GM12878 (cell line): Measurements from ENCODE around the gene TRIL. TPM values are rescaled to one million over a fixed set of nuclear protein-coding genes. Genes with fewer than 3 reads are reported as not detected.

Experiments used
- ATAC-seq: fragments of 200-7000 bp; cut with Tn5 transposase; 3 replicates; pipeline ENCODE4 v1.9.1; 2020; ENCODE audit warnings: mild to moderate bottlenecking, moderate library complexity
- BruUV-seq: library from RNA; stranded (reverse); fragments of 400-500 nt; replicated peaks from 2 replicates; lab custom pipeline; 2021; lab: Mats Ljungman, UMichigan
- CTCF ChIA-PET: fragments of 300-600 bp; sonication (Branson Sonifier 250); formaldehyde crosslinking; extraction: SDS; loops from one replicate; lab custom pipeline; 2021; ENCODE audit warnings: inconsistent platforms; lab: Yijun Ruan, JAX
- POLR2A ChIA-PET: fragments of 350-600 bp; formaldehyde crosslinking; extraction: SDS; loops from one replicate; lab custom pipeline; 2021; ENCODE audit warnings: inconsistent platforms; lab: Charles Lee
- RAD21 ChIA-PET: fragments of 300-600 bp; sonication (Branson Sonifier 250); formaldehyde crosslinking; loops from one replicate; lab custom pipeline; 2023; ENCODE audit warnings: antibody characterized with exemption; ENCODE audit not compliant: unreplicated experiment; lab: Charles Lee
- SMC1A ChIA-PET: fragments of 300-600 bp; sonication (Branson Sonifier 250); formaldehyde crosslinking; loops from one replicate; lab custom pipeline; 2023; ENCODE audit not compliant: unreplicated experiment, uncharacterized antibody; lab: Charles Lee
- DNase-seq: peaks from one replicate; pipeline ENCODE4 v3.0.0-alpha.2; 2011; ENCODE audit warnings: low read depth, low spot score
- FAIRE-seq: peaks from 3 replicates; lab custom pipeline; 2011; peaks lifted over from hg19 to GRCh38; lab: Jason Lieb, UNC
- H2AFZ ChIP-seq: 2 replicates; pipeline ENCODE4 v1.6.0; 2011; ENCODE audit warnings: low read depth, low read length, control low read depth; ENCODE audit not compliant: control insufficient read depth
- H3K27ac ChIP-seq: 2 replicates; pipeline ENCODE4 v1.5.1; 2011; ENCODE audit warnings: control low read depth; ENCODE audit not compliant: control insufficient read depth, insufficient read depth
- H3K27me3 ChIP-seq, 2 experiments: replicated peaks in 1 of 2; 2 replicates each; pipeline versions ENCODE4 v1.6.0 to v1.6.1; 2011; ENCODE audit warnings: low read length in 1 of 2; ENCODE audit not compliant: control insufficient read depth in 2 of 2, insufficient read depth in 2 of 2
- H3K36me3 ChIP-seq, 2 experiments: 2 replicates each; pipeline ENCODE4 v1.5.1; 2011; ENCODE audit warnings: low read length in 1 of 2; ENCODE audit not compliant: control insufficient read depth in 2 of 2, insufficient read depth in 2 of 2
- H3K4me1 ChIP-seq: 2 replicates; pipeline ENCODE4 v1.6.1; 2011; ENCODE audit warnings: mild to moderate bottlenecking, low read length, moderate library complexity, mixed read lengths; ENCODE audit not compliant: control insufficient read depth, insufficient read depth
- H3K4me2 ChIP-seq: 2 replicates; pipeline ENCODE4 v1.6.0; 2011; ENCODE audit warnings: control low read depth; ENCODE audit not compliant: control insufficient read depth, insufficient read depth
- H3K4me3 ChIP-seq: fragments of 200-600 bp; sonication (generic); 2 replicates; pipeline ENCODE4 v1.5.1; 2016
- H3K79me2 ChIP-seq: 2 replicates; pipeline ENCODE4 v1.6.0; 2011; ENCODE audit warnings: low read length; ENCODE audit not compliant: control insufficient read depth, insufficient read depth
- H3K9ac ChIP-seq: 2 replicates; pipeline ENCODE4 v1.8.0; 2011; ENCODE audit warnings: low read length, control low read depth, mixed read lengths; ENCODE audit not compliant: control insufficient read depth, insufficient read depth
- H3K9me3 ChIP-seq: replicated peaks from 3 replicates; pipeline ENCODE4 v1.5.1; 2011; ENCODE audit warnings: mild to moderate bottlenecking, low read length; ENCODE audit not compliant: control insufficient read depth, insufficient read depth
- H4K20me1 ChIP-seq: 2 replicates; pipeline ENCODE4 v1.6.0; 2011; ENCODE audit not compliant: control insufficient read depth, insufficient read depth
- CHD1 ChIP-seq: IDR thresholded peaks from 2 replicates; pipeline ENCODE4 v1.6.1; 2012; ENCODE audit warnings: low read depth, low read length, improper control_type of control experiment
- E2F4 ChIP-seq: IDR thresholded peaks from 2 replicates; pipeline ENCODE4 v1.6.1; 2012; ENCODE audit warnings: low read depth, low read length, improper control_type of control experiment
- FOXM1 ChIP-seq: IDR thresholded peaks from 2 replicates; pipeline ENCODE4 v1.6.1; 2012; ENCODE audit warnings: low read depth, mild to moderate bottlenecking, inconsistent platforms, low read length, moderate library complexity
- HDAC6 ChIP-seq: fragments of 200-600 bp; sonication (generic); IDR thresholded peaks from one replicate; pipeline ENCODE4 v1.8.0; 2017; ENCODE audit warnings: antibody characterized with exemption; ENCODE audit not compliant: unreplicated experiment
- IRF4 ChIP-seq: IDR thresholded peaks from 2 replicates; pipeline ENCODE4 v1.6.1; 2011; ENCODE audit warnings: low read depth, low read length
- NFYB ChIP-seq: IDR thresholded peaks from 2 replicates; pipeline ENCODE4 v1.6.1; 2011; ENCODE audit warnings: low read depth, mild to moderate bottlenecking, low read length, improper control_type of control experiment, moderate library complexity; ENCODE audit not compliant: insufficient read depth
- NR2F1 ChIP-seq: fragments of 450-650 bp; conservative IDR thresholded peaks from 2 replicates; pipeline ENCODE4 v1.6.1; 2017; ENCODE audit warnings: mild to moderate bottlenecking
- NRF1 ChIP-seq: conservative IDR thresholded peaks from 2 replicates; pipeline ENCODE4 v1.6.1; 2011; ENCODE audit warnings: mild to moderate bottlenecking, low read depth, low read length, improper control_type of control experiment
- PAX5 ChIP-seq: IDR thresholded peaks from 2 replicates; pipeline ENCODE4 v1.6.1; 2011; ENCODE audit warnings: low read depth, low read length, borderline replicate concordance
- RB1 ChIP-seq: fragments of 450-650 bp; formaldehyde crosslinking; IDR thresholded peaks from 2 replicates; pipeline ENCODE4 v1.6.1; 2017; ENCODE audit warnings: mild to moderate bottlenecking, borderline replicate concordance
- RFX5 ChIP-seq: IDR thresholded peaks from 2 replicates; pipeline ENCODE4 v1.6.1; 2011; ENCODE audit warnings: low read depth, low read length, improper control_type of control experiment
- SMARCA5 ChIP-seq: fragments of 450-650 bp; IDR thresholded peaks from 2 replicates; pipeline ENCODE4 v1.6.1; 2017; ENCODE audit warnings: mild to moderate bottlenecking
- SMC3 ChIP-seq: IDR thresholded peaks from 2 replicates; pipeline ENCODE4 v1.6.1; 2011; ENCODE audit warnings: low read length, improper control_type of control experiment, borderline replicate concordance
- SRF ChIP-seq, 2 experiments: IDR thresholded peaks; 2 replicates each; pipeline ENCODE4 v1.6.1; 2011; ENCODE audit warnings: low read depth in 2 of 2, low read length in 2 of 2, mild to moderate bottlenecking in 1 of 2, moderate library complexity in 1 of 2
- STAT1 ChIP-seq: fragments of 450-650 bp; conservative IDR thresholded peaks from 2 replicates; pipeline ENCODE4 v1.6.1; 2014; ENCODE audit warnings: antibody characterized with exemption, mild to moderate bottlenecking
- TCF12 ChIP-seq: IDR thresholded peaks from 2 replicates; pipeline ENCODE4 v1.6.1; 2011; ENCODE audit warnings: low read depth, mild to moderate bottlenecking, low read length
- ZZZ3 ChIP-seq: IDR thresholded peaks from 2 replicates; pipeline ENCODE4 v1.6.1; 2011; ENCODE audit warnings: low read depth; ENCODE audit not compliant: control insufficient read depth, insufficient read length
- WGBS: methylation state at CpG from one replicate; pipeline ENCODE4 v1.1.6; 2016; ENCODE audit warnings: low lambda C conversion rate; ENCODE audit not compliant: insufficient replicate concordance, insufficient coverage; ENCODE audit errors: missing lambda C conversion rate; 5-methylcytosine and 5-hydroxymethylcytosine counted together
- in situ Hi-C: fragments of 300-500 bp; cut with MboI; formaldehyde crosslinking; loops from 9 replicates; pipeline ENCODE4 v1.14.3; 2018; ENCODE audit warnings: mixed read lengths
- intact Hi-C: fragments of 100-400 bp; cut with micrococcal nuclease; formaldehyde crosslinking; loops from one replicate; pipeline ENCODE4 v1.14.2; 2022; ENCODE audit not compliant: unreplicated experiment
- polyA plus RNA-seq, 11 experiments: library from polyadenylated mRNA; depleted of rRNA in 4 of 11; unstranded in 6 of 11; stranded (reverse) in 5 of 11; fragments of >200 nt; fragmentation: Nextera tagmentation in 4 of 11; fragmentation: Illumina TruSeq in 1 of 11; extraction: Ambion mirVana in 4 of 11; extraction: Trizol in 1 of 11; gene quantifications; 1 replicate in 1 of 11; 2 replicates in 10 of 11; pipeline versions ENCODE4 v1.2.1 to v1.2.3, GENCODE V29; 2011 to 2016; ENCODE audit warnings: inconsistent platforms in 2 of 11, missing spikeins in 2 of 11, low read depth in 1 of 11
- total RNA-seq, 4 experiments: library from RNA; depleted of rRNA in 3 of 4; stranded (reverse); fragments of >200 nt in 3 of 4; fragmentation: Illumina TruSeq in 1 of 4; extraction: Trizol in 1 of 4; gene quantifications; 2 replicates each; pipeline versions ENCODE4 v1.2.1 to v1.2.3, GENCODE V29; 2013 to 2021

The TRIL gene
- total and polyA plus RNA-seq, 10 of the 15 experiments (the other 5 are each of a cell fraction or from before 2014, with no cell fraction given): not detected

GRCh38 chr7:28919510-28919909, 38.6 kb downstream of the TRIL start:
- no peak overlapping the region for H3K4me2 ChIP-seq
- WGBS: 28% methylated on average over 9 of the region's 9 CpGs
- POLR2A ChIA-PET: no interaction called here
- RAD21 ChIA-PET: no interaction called here
- no peaks in the 10 kb centered on the region for H3K36me3 ChIP-seq
- no peak for DNase-seq
- SMC1A ChIA-PET: interaction anchor here (2.4 to 10.6 kb wide), 3 partner anchors 182 to 489 kb away, joined by 8 to 85 read pairs (median 21); no protein-coding TSS in a partner anchor
- CTCF ChIA-PET: interaction anchor here (0.6 to 10.0 kb wide), 3 partner anchors 183 to 1165 kb away, joined by 7 to 375 read pairs (median 59); no protein-coding TSS in a partner anchor
- BruUV-seq: no TSS peak
- no peaks in the 10 kb centered on the region for H3K9me3 ChIP-seq
- intact Hi-C loops: no loop called here
- TF ChIP-seq ZZZ3 (no peak), TCF12 (no peak), IRF4 (no peak), NFYB (no peak), STAT1 (no peak), RFX5 (no peak), HDAC6 (no peak), NRF1 (no peak), PAX5 (no peak), CHD1 (no peak), NR2F1 (no peak), SMC3 (no peak), SMARCA5 (no peak), E2F4 (no peak), FOXM1 (no peak), RB1 (no peak), SRF (IDR thresholded peaks at IDR 0.05; ENCODE audit: low read depth in 2 of 2, low read length in 2 of 2) (no peak)
- TF ChIP-seq, all 136 proteins: peak for 0
- no peak overlapping the region for H3K9ac ChIP-seq
- H3K79me2 ChIP-seq: no peaks in the 10 kb centered on the region
- H3K27ac ChIP-seq: no peak overlapping the region
- no peak overlapping the region for H2AFZ ChIP-seq
- in situ Hi-C loops: no loop called here
- no peaks in the 10 kb centered on the region for H4K20me1 ChIP-seq
- H3K27me3 ChIP-seq: no peaks in the 10 kb centered on the region
- H3K4me1 ChIP-seq: no peaks in the 10 kb centered on the region
- FAIRE-seq (no peak), ATAC-seq (no peak)
- H3K4me3 ChIP-seq: no peak overlapping the region
